ENCODE results near the gene MMP25. TPM values are rescaled to one million over a fixed set of nuclear protein-coding genes. Genes with fewer than 3 reads are reported as not detected.

The MMP25 gene
- total and polyA plus RNA-seq, 2 experiments from 2014 or later, result 6.3 TPM; not detected in 1

GRCh38 chr16:3038256-3038655 lies 8.1 kb upstream of the MMP25 start:
- DNase-seq (ENCODE audit: low spot score), result peak; percentile 71

DNA sequence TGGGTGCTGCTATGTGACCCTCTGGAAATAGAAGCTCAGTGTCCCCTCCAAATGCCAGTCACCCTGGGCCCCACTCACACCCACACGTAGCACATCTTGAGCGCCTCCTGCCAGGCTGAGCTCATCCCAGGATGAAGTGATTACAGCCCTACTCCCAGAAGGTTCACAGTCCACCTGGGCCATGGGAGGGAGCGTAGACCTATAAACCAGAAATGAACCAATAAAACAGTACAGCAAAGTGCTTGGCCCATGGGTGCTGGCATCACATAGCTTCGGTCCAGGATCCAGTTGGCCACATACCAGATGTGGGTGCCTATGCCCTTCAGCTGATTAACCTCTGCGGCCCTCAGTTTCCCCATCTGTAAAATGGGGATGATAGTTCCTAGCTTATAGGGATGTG lies 7.5 kb upstream of the MMP25 start:
- no peak overlapping the region for H2AFZ ChIP-seq
- no peaks in the 10 kb centered on the region for H4K20me1 ChIP-seq (ENCODE audit: insufficient read depth, poor library complexity, severe bottlenecking)
- H3K36me3 ChIP-seq (replicated peaks; ENCODE audit: insufficient read depth, low read depth), result no peaks in the 10 kb centered on the region
- H3K79me2 ChIP-seq, result no peaks in the 10 kb centered on the region
- WGBS (ENCODE audit: low lambda C conversion rate, missing lambda C conversion rate), result 83% methylated on average over 5 of the region's 5 CpGs
- H3K27ac ChIP-seq, result no peak overlapping the region
- H3K4me2 ChIP-seq, result no peak overlapping the region
- H3K27me3 ChIP-seq, result peaks cover 48% of the 10 kb centered on the region
- DNase-seq (ENCODE audit: low spot score), result peak; percentile 41
- H3K9me2 ChIP-seq (replicated peaks; ENCODE audit: insufficient read depth), result no peaks in the 10 kb centered on the region
- H3K9me3 ChIP-seq (ENCODE audit: low read depth), result no peaks in the 10 kb centered on the region
- TF ChIP-seq CTCF (IDR thresholded peaks at IDR 0.05; ENCODE audit: poor library complexity), result no peak
- TF ChIP-seq EZH2 (IDR thresholded peaks at IDR 0.05; ENCODE audit: borderline replicate concordance), result no peak
- no peak for TF ChIP-seq EZH2phosphoT487 (IDR thresholded peaks at IDR 0.05; ENCODE audit: low read depth, severe bottlenecking, unreplicated experiment)
- H3K4me1 ChIP-seq (ENCODE audit: insufficient read depth), result no peaks in the 10 kb centered on the region
- H3K4me3 ChIP-seq, result no peak overlapping the region

More at GRCh38 chr16:3038256-3038655, 8.1 kb upstream of the MMP25 start:
- Histone ChIP-seq H4K20me1 (ENCODE audit: insufficient read depth, poor library complexity, severe bottlenecking) (no peaks in the 10 kb centered on the region), H3K27me3 (peaks cover 42% of the 10 kb centered on the region), H3K9me2 (replicated peaks; ENCODE audit: insufficient read depth) (no peaks in the 10 kb centered on the region), H3K4me2 (no peak overlapping the region), H2AFZ (no peak overlapping the region), H3K36me3 (replicated peaks; ENCODE audit: insufficient read depth, low read depth) (no peaks in the 10 kb centered on the region), H3K79me2 (no peaks in the 10 kb centered on the region), H3K27ac (no peak overlapping the region), H3K4me1 (ENCODE audit: insufficient read depth) (no peaks in the 10 kb centered on the region), H3K9me3 (ENCODE audit: low read depth) (no peaks in the 10 kb centered on the region), H3K4me3 (no peak overlapping the region)
- 34% methylated on average over 11 of the region's 11 CpGs for WGBS (ENCODE audit: low lambda C conversion rate, missing lambda C conversion rate)
- TF ChIP-seq EZH2 (IDR thresholded peaks at IDR 0.05; ENCODE audit: borderline replicate concordance) (no peak), CTCF (IDR thresholded peaks at IDR 0.05; ENCODE audit: poor library complexity) (no peak), EZH2phosphoT487 (IDR thresholded peaks at IDR 0.05; ENCODE audit: low read depth, severe bottlenecking, unreplicated experiment) (no peak)

GRCh38 chr16:3042376-3042775 lies 4.0 kb upstream of the MMP25 start:
- Histone ChIP-seq H3K9me2 (replicated peaks; ENCODE audit: insufficient read depth) (no peaks in the 10 kb centered on the region), H2AFZ (no peak overlapping the region), H3K9me3 (ENCODE audit: low read depth) (no peaks in the 10 kb centered on the region), H3K27ac (no peak overlapping the region), H3K4me3 (no peak overlapping the region), H3K36me3 (replicated peaks; ENCODE audit: insufficient read depth, low read depth) (no peaks in the 10 kb centered on the region), H3K27me3 (peaks cover 67% of the 10 kb centered on the region), H3K79me2 (no peaks in the 10 kb centered on the region), H3K4me2 (no peak overlapping the region), H4K20me1 (ENCODE audit: insufficient read depth, poor library complexity, severe bottlenecking) (no peaks in the 10 kb centered on the region), H3K4me1 (ENCODE audit: insufficient read depth) (peaks cover 20% of the 10 kb centered on the region)
- no peak for TF ChIP-seq EZH2 (IDR thresholded peaks at IDR 0.05; ENCODE audit: borderline replicate concordance)
- TF ChIP-seq CTCF (IDR thresholded peaks at IDR 0.05; ENCODE audit: poor library complexity), result no peak
- no peak for TF ChIP-seq EZH2phosphoT487 (IDR thresholded peaks at IDR 0.05; ENCODE audit: low read depth, severe bottlenecking, unreplicated experiment)
- WGBS (ENCODE audit: low lambda C conversion rate, missing lambda C conversion rate), result 90% methylated on average over 3 of the region's 3 CpGs
- no peak for DNase-seq (ENCODE audit: low spot score)

- Histone ChIP-seq H3K4me1 (ENCODE audit: insufficient read depth) (peaks cover 20% of the 10 kb centered on the region), H4K20me1 (ENCODE audit: insufficient read depth, poor library complexity, severe bottlenecking) (no peaks in the 10 kb centered on the region), H3K9me3 (ENCODE audit: low read depth) (no peaks in the 10 kb centered on the region), H3K27ac (no peak overlapping the region), H3K36me3 (replicated peaks; ENCODE audit: insufficient read depth, low read depth) (no peaks in the 10 kb centered on the region), H2AFZ (no peak overlapping the region), H3K9me2 (replicated peaks; ENCODE audit: insufficient read depth) (no peaks in the 10 kb centered on the region), H3K79me2 (no peaks in the 10 kb centered on the region), H3K27me3 (peaks cover 78% of the 10 kb centered on the region), H3K4me3 (no peak overlapping the region), H3K4me2 (peak overlapping the region; percentile 96)
- WGBS (ENCODE audit: low lambda C conversion rate, missing lambda C conversion rate), result 88% methylated on average over 6 of the region's 6 CpGs
- no peak for DNase-seq (ENCODE audit: low spot score)
- TF ChIP-seq CTCF (IDR thresholded peaks at IDR 0.05; ENCODE audit: poor library complexity), result no peak
- no peak for TF ChIP-seq EZH2phosphoT487 (IDR thresholded peaks at IDR 0.05; ENCODE audit: low read depth, severe bottlenecking, unreplicated experiment)
- TF ChIP-seq EZH2 (IDR thresholded peaks at IDR 0.05; ENCODE audit: borderline replicate concordance), result no peak
These were observed 1.7 kb upstream of the MMP25 start for GRCh38 chr16:3044708-3045107.

All from hepatocyte (in vitro differentiated cells).